Measurements from ENCODE around the gene TMSB4Y. TPM values are rescaled to one million over a fixed set of nuclear protein-coding genes. Genes with fewer than 3 reads are reported as not detected.

TMSB4Y gene
- 3.8 TPM for total RNA-seq

- peak in 2 of 3 donors; percentile 80 to 88 for DNase-seq (ENCODE audit: low read depth in 2 of 3, low spot score in 2 of 3)
Measured at GRCh38 chrY:13703568-13703968, at the start of gene TMSB4Y. TMSB4Y (plus strand) TSS chrY:13703899.

- DNase-seq (ENCODE audit: low read depth in 2 of 3, low spot score in 2 of 3) = no peak
Measured at GRCh38 chrY:13664162-13664561, 39.5 kb upstream of the TMSB4Y start.

GRCh38 chrY:13671122-13671521 is 32.6 kb upstream of the TMSB4Y start:
- DNase-seq (ENCODE audit: low read depth in 2 of 3, low spot score in 2 of 3) = no peak

- no peak for DNase-seq (ENCODE audit: low read depth in 2 of 3, low spot score in 2 of 3)
Measured at GRCh38 chrY:13702276-13702675, 1.4 kb upstream of the TMSB4Y start.

GRCh38 chrY:13704121-13704930 is 627 bp downstream of the TMSB4Y start:
- DNase-seq (ENCODE audit: low read depth in 2 of 3, low spot score in 2 of 3) = peak in 2 of 3 donors; percentile 20 to 57

GRCh38 chrY:13705197-13705596 is 1.5 kb downstream of the TMSB4Y start:
- no peak for DNase-seq (ENCODE audit: low read depth in 2 of 3, low spot score in 2 of 3)

GRCh38 chrY:13708038-13708437 is 4.3 kb downstream of the TMSB4Y start:
- DNase-seq (ENCODE audit: low read depth in 2 of 3, low spot score in 2 of 3) = no peak

- no peak for DNase-seq (ENCODE audit: low read depth in 2 of 3, low spot score in 2 of 3)
Measured at GRCh38 chrY:13718996-13719395, 15.3 kb downstream of the TMSB4Y start.

- peak in 1 of 3 donors; percentile 40 for DNase-seq (ENCODE audit: low read depth in 2 of 3, low spot score in 2 of 3)
Measured at GRCh38 chrY:13729517-13729916, 25.8 kb downstream of the TMSB4Y start.

GRCh38 chrY:13738618-13739017 is 34.9 kb downstream of the TMSB4Y start:
- peak in 2 of 3 donors; percentile 30 to 57 for DNase-seq (ENCODE audit: low read depth in 2 of 3, low spot score in 2 of 3)

GRCh38 chrY:13751289-13752071 is 47.8 kb downstream of the TMSB4Y start:
- DNase-seq (ENCODE audit: low read depth in 2 of 3, low spot score in 2 of 3) = peak in 2 of 3 donors; percentile 60 to 68

GRCh38 chrY:13754661-13755060 is 51.0 kb downstream of the TMSB4Y start:
- no peak for DNase-seq (ENCODE audit: low read depth in 2 of 3, low spot score in 2 of 3)

Other genes with a start within 250 kb of the TMSB4Y start
- 94.3 TPM for gene UTY, start 223.9 kb upstream of the TMSB4Y start, total RNA-seq